ENCODE results near the gene TGOLN2. TPM values are rescaled to one million over a fixed set of nuclear protein-coding genes. Genes with fewer than 3 reads are reported as not detected.
"Not testable (repeated sequence)": the region's sequence is repeated elsewhere in the genome, so short reads cannot be mapped to it uniquely, and the experiment has no call there.

Gene TGOLN2
- total and polyA plus RNA-seq, 2 donors, result 27.4 to 33.4 TPM

DNA sequence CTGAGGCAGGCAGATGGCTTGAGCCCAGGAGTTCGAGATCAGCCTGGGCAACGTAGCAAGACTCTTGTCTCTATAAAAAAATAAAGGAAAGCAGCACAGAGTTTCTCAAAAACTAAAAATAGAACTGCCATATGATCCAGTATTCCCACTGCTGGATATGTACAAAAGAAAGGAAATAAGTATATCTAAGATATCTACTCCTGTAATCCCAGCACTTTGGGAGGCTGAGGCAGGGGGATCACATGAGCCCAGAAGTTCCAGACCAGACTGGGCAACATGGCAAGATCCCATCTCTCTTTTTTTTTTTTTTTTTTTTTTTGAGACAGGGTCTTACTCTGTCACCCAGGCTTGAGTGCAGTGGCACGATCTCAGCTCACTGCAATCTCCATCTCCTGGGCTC, 1.9 kb upstream of the TGOLN2 start:
- Histone ChIP-seq H3K36me3 (ENCODE audit: control insufficient read depth in 2 of 2, insufficient read depth in 2 of 2, low read length in 1 of 2) (peaks cover 5 to 22% of the 10 kb centered on the region in 2 donors), H3K4me1 (ENCODE audit: control insufficient read depth in 2 of 2, insufficient read depth in 2 of 2, low read length in 2 of 2) (peaks cover 13 to 19% of the 10 kb centered on the region in 2 donors)
- H3K4me3 ChIP-seq (ENCODE audit: low read length in 2 of 2); H3K27ac ChIP-seq (ENCODE audit: low read depth in 1 of 2, low read length in 1 of 2); H3K9me3 ChIP-seq (ENCODE audit: control insufficient read depth in 2 of 2, insufficient read depth in 1 of 2, low read length in 1 of 2); H3K27me3 ChIP-seq (ENCODE audit: control insufficient read depth in 2 of 2, insufficient read depth in 1 of 2, low read length in 1 of 2); DNase-seq (ENCODE audit: low read depth in 6 of 9, low spot score in 9 of 9): not testable (repeated sequence)
- WGBS, result 97% methylated on average over 3 of the region's 3 CpGs

DNA sequence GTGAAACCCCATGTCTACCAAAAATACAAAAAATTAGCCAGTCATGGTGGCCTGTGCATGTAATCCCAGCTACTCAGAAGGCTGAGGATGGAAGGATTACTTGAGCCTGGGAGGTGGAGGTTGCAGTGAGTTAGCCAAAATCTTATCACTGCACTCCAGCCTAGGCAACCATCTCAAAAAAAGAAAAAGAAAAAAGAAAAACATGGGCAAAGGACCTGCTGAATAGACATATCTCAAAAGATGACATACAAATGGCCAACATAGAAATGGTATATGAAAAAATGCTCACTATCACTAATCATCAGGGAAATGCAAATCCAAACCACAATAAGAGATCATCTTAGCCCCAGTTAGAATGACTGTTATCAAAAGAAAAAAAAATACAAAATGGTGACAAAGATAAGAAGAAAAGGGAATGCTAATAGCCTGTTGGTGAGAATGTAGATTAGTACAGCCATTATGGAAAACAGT, 1.4 kb upstream of the TGOLN2 start:
- H3K27me3 ChIP-seq (ENCODE audit: control insufficient read depth in 2 of 2, insufficient read depth in 1 of 2, low read length in 1 of 2), result no peaks in the 10 kb centered on the region
- H3K4me1 ChIP-seq (ENCODE audit: control insufficient read depth in 2 of 2, insufficient read depth in 2 of 2, low read length in 2 of 2), result peaks cover 15 to 23% of the 10 kb centered on the region in 2 donors
- no peak for DNase-seq (ENCODE audit: low read depth in 6 of 9, low spot score in 9 of 9)
- no peaks in the 10 kb centered on the region for H3K9me3 ChIP-seq (ENCODE audit: control insufficient read depth in 2 of 2, insufficient read depth in 1 of 2, low read length in 1 of 2)
- H3K4me3 ChIP-seq (ENCODE audit: low read length in 2 of 2), result no peak overlapping the region
- H3K36me3 ChIP-seq (ENCODE audit: control insufficient read depth in 2 of 2, insufficient read depth in 2 of 2, low read length in 1 of 2), result peaks cover 9 to 27% of the 10 kb centered on the region in 2 donors
- no peak overlapping the region for H3K27ac ChIP-seq (ENCODE audit: low read depth in 1 of 2, low read length in 1 of 2)

DNA sequence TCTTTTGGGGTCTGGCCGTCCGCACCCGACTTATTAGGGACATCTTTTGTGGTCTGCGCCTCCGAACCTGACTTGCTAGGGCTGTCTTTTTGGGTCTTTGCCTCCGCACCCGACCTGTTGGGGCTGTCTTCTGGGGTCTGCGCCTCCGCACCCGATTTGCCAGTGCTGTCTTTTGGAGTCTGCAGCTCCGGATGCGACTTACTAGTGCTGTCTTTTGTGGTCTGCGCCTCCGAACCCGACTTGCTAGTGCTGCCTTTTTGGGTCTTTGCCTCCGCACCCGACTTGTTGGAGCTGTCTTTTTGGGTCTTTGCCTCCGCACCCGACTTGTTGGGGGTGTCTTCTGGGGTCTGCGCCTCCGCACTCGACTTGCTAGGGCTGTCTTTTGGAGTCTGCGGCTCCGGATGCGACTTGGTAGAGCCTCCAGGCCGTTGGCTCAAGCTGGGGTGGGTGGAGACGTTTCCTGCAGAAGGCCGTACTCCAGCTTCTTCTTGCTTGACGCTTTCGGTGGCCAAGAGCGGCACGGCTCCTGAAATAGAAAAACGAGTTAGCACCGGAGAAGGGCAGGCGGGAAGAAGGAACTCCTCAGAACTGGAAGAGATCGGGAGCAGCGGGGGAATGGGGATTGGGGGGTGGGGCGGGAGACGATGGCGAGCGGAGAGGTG, 498 bp downstream of the TGOLN2 start:
- Histone ChIP-seq H3K36me3 (ENCODE audit: control insufficient read depth in 2 of 2, insufficient read depth in 2 of 2, low read length in 1 of 2) (peaks cover 26 to 46% of the 10 kb centered on the region in 2 donors), H3K27ac (ENCODE audit: low read depth in 1 of 2, low read length in 1 of 2) (peak overlapping the region; percentile 97 to 100), H3K27me3 (ENCODE audit: control insufficient read depth in 2 of 2, insufficient read depth in 1 of 2, low read length in 1 of 2) (no peaks in the 10 kb centered on the region), H3K4me3 (ENCODE audit: low read length in 2 of 2) (peak overlapping the region; percentile 89 to 93), H3K4me1 (ENCODE audit: control insufficient read depth in 2 of 2, insufficient read depth in 2 of 2, low read length in 2 of 2) (peaks cover 23 to 39% of the 10 kb centered on the region in 2 donors), H3K9me3 (ENCODE audit: control insufficient read depth in 2 of 2, insufficient read depth in 1 of 2, low read length in 1 of 2) (no peaks in the 10 kb centered on the region)
- 3% methylated on average over 41 of the region's 41 CpGs for WGBS
- DNase-seq (ENCODE audit: low read depth in 6 of 9, low spot score in 9 of 9), result peak in 8 of 9 donors; percentile 64 to 88 (median 68)

DNA sequence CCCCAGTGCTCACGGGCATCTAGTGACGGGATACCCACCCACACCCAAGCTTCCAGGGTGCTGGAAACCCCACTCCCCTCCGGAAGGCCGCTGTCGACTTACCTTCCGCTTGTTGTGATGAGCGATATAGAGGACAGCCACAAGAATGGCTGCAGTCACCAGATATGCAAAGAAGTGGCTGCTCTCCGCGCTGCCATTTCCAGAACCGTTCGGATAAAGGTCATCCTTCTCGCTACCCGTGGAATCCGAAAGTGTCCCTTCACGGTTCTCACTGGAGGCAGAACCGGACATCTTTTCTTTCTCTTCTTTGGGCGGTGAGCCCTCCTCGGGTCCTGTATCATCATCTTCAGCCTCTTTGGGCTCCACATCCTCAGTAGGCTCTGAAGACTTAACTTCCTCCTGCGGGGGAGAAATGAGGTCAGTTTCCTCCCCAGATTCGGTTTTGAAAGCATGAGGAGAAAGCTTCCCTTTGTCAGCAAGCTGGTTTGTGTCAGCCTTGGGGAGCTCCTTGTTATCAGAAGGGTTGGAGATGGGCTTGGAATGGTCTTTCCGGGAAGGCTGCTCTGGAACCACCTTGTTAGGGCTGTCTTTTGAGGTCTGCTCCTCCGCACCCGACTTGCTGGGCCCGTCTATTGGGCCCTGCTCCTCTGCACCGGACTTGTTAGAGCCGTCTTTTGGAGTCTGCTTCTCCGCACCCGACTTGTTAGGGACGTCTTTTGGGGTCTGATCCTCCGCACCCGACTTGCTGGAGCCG, 1.2 kb downstream of the TGOLN2 start:
- H3K36me3 ChIP-seq (ENCODE audit: control insufficient read depth in 2 of 2, insufficient read depth in 2 of 2, low read length in 1 of 2), result peaks cover 33 to 53% of the 10 kb centered on the region in 2 donors
- no peaks in the 10 kb centered on the region for H3K9me3 ChIP-seq (ENCODE audit: control insufficient read depth in 2 of 2, insufficient read depth in 1 of 2, low read length in 1 of 2)
- 13% methylated on average over 32 of the region's 32 CpGs for WGBS
- H3K4me3 ChIP-seq (ENCODE audit: low read length in 2 of 2), result peak overlapping the region; percentile 89 to 93
- H3K27ac ChIP-seq (ENCODE audit: low read depth in 1 of 2, low read length in 1 of 2), result peak overlapping the region; percentile 97 to 100
- no peaks in the 10 kb centered on the region for H3K27me3 ChIP-seq (ENCODE audit: control insufficient read depth in 2 of 2, insufficient read depth in 1 of 2, low read length in 1 of 2)
- DNase-seq (ENCODE audit: low read depth in 6 of 9, low spot score in 9 of 9), result peak in 8 of 9 donors; percentile 30 to 86 (median 63)
- peaks cover 23 to 42% of the 10 kb centered on the region in 2 donors for H3K4me1 ChIP-seq (ENCODE audit: control insufficient read depth in 2 of 2, insufficient read depth in 2 of 2, low read length in 2 of 2)

GRCh38 chr2:85325466-85325811, 2.4 kb downstream of the TGOLN2 start:
- Histone ChIP-seq H3K4me1 (ENCODE audit: control insufficient read depth in 2 of 2, insufficient read depth in 2 of 2, low read length in 2 of 2) (peaks cover 23 to 42% of the 10 kb centered on the region in 2 donors), H3K36me3 (ENCODE audit: control insufficient read depth in 2 of 2, insufficient read depth in 2 of 2, low read length in 1 of 2) (peaks cover 42 to 64% of the 10 kb centered on the region in 2 donors), H3K4me3 (ENCODE audit: low read length in 2 of 2) (peak overlapping the region; percentile 89 to 93), H3K27me3 (ENCODE audit: control insufficient read depth in 2 of 2, insufficient read depth in 1 of 2, low read length in 1 of 2) (no peaks in the 10 kb centered on the region), H3K9me3 (ENCODE audit: control insufficient read depth in 2 of 2, insufficient read depth in 1 of 2, low read length in 1 of 2) (no peaks in the 10 kb centered on the region), H3K27ac (ENCODE audit: low read depth in 1 of 2, low read length in 1 of 2) (no peak overlapping the region)
- WGBS, result 68% methylated on average over 9 of the region's 9 CpGs
- no peak for DNase-seq (ENCODE audit: low read depth in 6 of 9, low spot score in 9 of 9)

GRCh38 chr2:85324639-85325465, 2.9 kb downstream of the TGOLN2 start:
- no peak for DNase-seq (ENCODE audit: low read depth in 6 of 9, low spot score in 9 of 9)
- H3K27ac ChIP-seq (ENCODE audit: low read depth in 1 of 2, low read length in 1 of 2), result no peak overlapping the region
- no peaks in the 10 kb centered on the region for H3K27me3 ChIP-seq (ENCODE audit: control insufficient read depth in 2 of 2, insufficient read depth in 1 of 2, low read length in 1 of 2)
- H3K4me3 ChIP-seq (ENCODE audit: low read length in 2 of 2), result peak overlapping the region; percentile 89 to 93
- H3K4me1 ChIP-seq (ENCODE audit: control insufficient read depth in 2 of 2, insufficient read depth in 2 of 2, low read length in 2 of 2), result peaks cover 23 to 45% of the 10 kb centered on the region in 2 donors
- 63% methylated on average over 10 of the region's 10 CpGs for WGBS
- H3K36me3 ChIP-seq (ENCODE audit: control insufficient read depth in 2 of 2, insufficient read depth in 2 of 2, low read length in 1 of 2), result peaks cover 48 to 70% of the 10 kb centered on the region in 2 donors
- H3K9me3 ChIP-seq (ENCODE audit: control insufficient read depth in 2 of 2, insufficient read depth in 1 of 2, low read length in 1 of 2), result no peaks in the 10 kb centered on the region

- Histone ChIP-seq H3K36me3 (ENCODE audit: control insufficient read depth in 2 of 2, insufficient read depth in 2 of 2, low read length in 1 of 2) (peaks cover 56 to 77% of the 10 kb centered on the region in 2 donors), H3K4me1 (ENCODE audit: control insufficient read depth in 2 of 2, insufficient read depth in 2 of 2, low read length in 2 of 2) (peaks cover 22 to 46% of the 10 kb centered on the region in 2 donors)
- DNase-seq (ENCODE audit: low read depth in 6 of 9, low spot score in 9 of 9); H3K4me3 ChIP-seq (ENCODE audit: low read length in 2 of 2); H3K9me3 ChIP-seq (ENCODE audit: control insufficient read depth in 2 of 2, insufficient read depth in 1 of 2, low read length in 1 of 2); H3K27ac ChIP-seq (ENCODE audit: low read depth in 1 of 2, low read length in 1 of 2); H3K27me3 ChIP-seq (ENCODE audit: control insufficient read depth in 2 of 2, insufficient read depth in 1 of 2, low read length in 1 of 2): not testable (repeated sequence)
- 97% methylated on average over 11 of the region's 11 CpGs for WGBS
Observed at GRCh38 chr2:85323988-85324367, 3.8 kb downstream of the TGOLN2 start.

- Histone ChIP-seq H3K36me3 (ENCODE audit: control insufficient read depth in 2 of 2, insufficient read depth in 2 of 2, low read length in 1 of 2) (peaks cover 61 to 82% of the 10 kb centered on the region in 2 donors), H3K27me3 (ENCODE audit: control insufficient read depth in 2 of 2, insufficient read depth in 1 of 2, low read length in 1 of 2) (no peaks in the 10 kb centered on the region), H3K9me3 (ENCODE audit: control insufficient read depth in 2 of 2, insufficient read depth in 1 of 2, low read length in 1 of 2) (no peaks in the 10 kb centered on the region), H3K4me1 (ENCODE audit: control insufficient read depth in 2 of 2, insufficient read depth in 2 of 2, low read length in 2 of 2) (peaks cover 20 to 48% of the 10 kb centered on the region in 2 donors), H3K27ac (ENCODE audit: low read depth in 1 of 2, low read length in 1 of 2) (no peak overlapping the region), H3K4me3 (ENCODE audit: low read length in 2 of 2) (no peak overlapping the region)
- 95% methylated on average over 9 of the region's 9 CpGs for WGBS
- no peak for DNase-seq (ENCODE audit: low read depth in 6 of 9, low spot score in 9 of 9)
Observed at GRCh38 chr2:85323351-85323987, 4.3 kb downstream of the TGOLN2 start.

Data from thymus (tissue), 11 donors.